Fibroblast of gingiva (primary cell): ENCODE data around the gene APOL3.
"Not testable (repeated sequence)": the region's sequence is repeated elsewhere in the genome, so short reads cannot be mapped to it uniquely, and the experiment has no call there.

Source experiments
- DNase-seq: peaks from one replicate; pipeline ENCODE4 v3.0.0-alpha.2; 2011; ENCODE audit warnings: low read depth

The APOL3 gene

DNA sequence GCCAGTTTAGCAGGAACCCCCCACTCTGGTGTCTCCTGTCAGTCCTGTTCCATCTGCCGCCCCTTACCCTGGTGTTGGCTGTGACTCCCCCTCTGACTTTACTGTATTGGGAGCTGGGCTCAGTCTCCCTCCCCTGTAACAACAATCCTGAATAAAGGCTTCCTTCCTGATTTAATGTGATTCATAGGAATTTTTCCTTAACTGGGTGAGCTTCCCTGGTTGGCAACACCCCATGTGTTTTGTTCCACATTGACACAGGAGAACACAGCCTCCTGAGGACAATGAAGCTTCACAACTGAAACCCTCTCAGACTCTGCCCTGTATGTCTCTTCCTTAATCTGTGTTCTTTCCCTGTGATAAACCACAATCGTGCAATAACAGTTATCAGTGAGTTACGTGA lies 32.6 kb upstream of the APOL3 start:
- DNase-seq, result no peak

DNA sequence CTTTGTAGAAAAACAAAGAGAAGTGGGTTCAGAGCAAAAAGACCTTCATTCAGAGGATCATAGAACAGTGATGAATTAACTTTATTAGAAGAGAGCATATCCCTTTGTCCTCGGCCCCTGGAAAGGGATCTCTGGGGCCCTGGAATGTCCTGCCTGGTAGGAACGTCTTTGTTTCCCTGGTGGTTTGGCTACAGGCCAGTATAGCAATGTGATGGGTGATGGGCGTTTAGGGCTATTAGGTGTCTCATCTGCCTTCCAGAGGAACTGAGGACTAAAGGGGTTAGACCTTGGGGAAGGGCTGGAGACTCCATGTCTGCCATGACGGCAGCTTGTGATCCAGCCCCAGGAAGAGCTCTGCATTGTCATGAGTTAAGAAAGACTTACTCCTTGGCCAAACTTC lies 32.0 kb upstream of the APOL3 start:
- DNase-seq, result no peak

DNA sequence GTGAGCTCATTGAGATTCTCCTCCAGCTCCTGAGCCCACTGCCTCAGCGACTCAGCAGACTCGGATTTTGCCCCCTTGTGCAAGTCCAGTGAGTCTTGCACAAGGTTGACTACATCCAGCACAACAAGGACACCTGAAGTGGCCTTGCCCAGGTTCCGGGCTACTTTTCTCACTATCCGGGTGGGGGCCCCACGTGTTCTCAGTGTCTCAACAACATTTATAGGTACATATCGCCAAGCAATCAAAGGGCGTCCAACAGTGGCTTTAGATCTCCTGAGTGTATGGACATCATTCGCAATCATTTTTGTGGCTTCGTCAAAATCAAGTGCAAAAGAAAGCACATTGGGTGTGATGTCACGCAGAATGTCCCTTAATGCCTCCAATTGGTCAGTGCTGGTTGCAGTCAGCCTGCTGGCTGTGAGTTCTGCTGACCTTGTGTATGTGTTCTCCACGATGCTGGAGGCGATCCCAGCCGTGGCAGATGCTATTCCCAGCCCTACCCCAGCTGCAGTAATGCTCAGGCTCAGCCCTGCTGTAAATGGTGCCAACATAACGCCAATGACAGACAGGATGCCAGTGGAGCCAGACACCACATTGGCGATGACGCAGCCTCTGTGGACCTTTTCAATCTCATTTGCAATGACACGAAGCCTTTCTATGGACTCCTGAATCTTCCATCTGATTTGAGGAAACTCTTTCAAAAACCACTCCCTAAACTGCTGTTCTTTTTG lies 30.7 kb upstream of the APOL3 start:
- peak; percentile 92 for DNase-seq

DNA sequence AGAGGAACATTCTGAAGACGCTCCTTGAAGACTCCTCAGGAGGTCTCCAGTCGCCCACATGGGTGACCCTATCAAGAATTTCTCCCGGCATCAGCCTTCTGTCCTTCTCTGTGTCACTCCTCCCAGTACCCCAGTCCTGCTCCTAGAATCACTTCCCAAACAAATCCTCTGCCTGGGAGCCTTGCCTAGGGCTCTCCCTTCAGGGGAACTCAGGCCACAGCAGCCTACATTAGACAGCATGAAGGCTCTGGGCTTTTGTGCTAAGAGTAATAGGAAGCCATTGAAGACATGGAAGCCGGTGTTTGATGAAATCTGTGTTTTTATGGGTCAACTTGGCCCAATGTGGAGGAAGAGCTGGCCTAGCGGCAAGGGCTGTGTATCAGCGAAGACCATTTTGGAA lies 27.3 kb upstream of the APOL3 start:
- DNase-seq, result not testable (repeated sequence)

DNA sequence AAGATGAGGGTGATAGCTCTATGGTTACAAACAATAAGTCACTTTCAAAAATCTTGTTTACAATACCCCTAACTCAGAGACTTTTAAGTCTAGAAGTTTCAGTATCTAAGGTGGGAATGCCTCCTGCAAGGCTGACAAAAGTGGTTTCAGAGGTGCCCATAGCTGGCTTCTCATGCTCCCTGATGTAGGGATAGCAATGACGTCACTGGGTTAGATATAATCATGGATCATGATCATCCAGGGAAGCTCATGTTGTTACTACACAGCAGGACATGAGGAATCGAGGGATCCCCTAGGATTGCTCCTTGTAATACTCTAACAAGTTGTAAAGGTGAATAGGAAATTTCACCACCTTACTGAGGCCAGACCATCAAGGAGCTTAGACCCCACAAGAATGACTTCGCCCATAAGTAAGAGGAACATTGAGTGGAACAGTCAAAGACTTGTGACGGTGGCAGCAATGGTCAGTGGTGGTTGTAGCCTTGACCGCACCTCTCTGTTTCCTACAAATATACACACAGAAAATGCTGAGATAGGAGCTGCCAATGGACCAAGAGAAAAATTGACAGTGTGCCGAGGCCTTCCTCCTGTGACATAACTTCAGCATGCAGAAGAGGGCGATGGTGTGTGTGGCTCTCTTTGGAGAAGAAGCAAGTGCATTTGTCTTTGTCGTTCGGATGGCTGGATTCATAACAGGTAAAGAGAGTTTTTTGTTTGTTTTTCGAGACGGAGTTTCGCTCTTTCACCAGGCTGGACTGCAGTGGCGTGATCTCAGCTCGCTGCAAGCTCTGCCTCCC lies 25.5 kb upstream of the APOL3 start:
- no peak for DNase-seq

DNA sequence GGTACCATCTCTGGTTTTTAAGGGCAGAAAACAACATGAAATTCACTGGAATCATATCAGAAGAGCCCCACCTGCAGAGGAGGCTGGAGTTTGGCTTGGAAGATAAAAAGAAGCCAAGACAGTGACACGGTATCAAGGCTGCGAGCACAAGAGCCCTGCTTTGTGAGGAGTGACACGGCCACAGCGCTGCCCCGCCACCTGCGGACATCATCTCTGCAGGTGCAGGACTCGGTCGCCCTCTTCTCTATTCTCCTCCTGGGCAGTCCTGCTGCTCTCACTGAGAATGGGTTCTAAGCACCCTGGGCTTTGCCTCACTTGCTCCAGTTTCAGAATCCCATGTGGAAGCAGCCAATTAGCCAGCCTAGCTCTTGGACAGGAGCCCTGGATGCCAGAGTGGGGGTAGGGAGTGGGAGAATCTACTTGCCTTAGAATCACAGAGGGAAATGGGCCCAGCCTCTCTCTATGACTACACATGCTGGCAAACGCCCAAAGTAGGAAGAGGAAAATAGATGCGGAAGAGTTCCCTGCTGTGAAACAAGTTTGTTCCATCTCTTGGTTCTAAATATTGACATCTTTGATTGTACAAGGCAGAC lies 24.0 kb upstream of the APOL3 start:
- DNase-seq, result peak; percentile 8

DNA sequence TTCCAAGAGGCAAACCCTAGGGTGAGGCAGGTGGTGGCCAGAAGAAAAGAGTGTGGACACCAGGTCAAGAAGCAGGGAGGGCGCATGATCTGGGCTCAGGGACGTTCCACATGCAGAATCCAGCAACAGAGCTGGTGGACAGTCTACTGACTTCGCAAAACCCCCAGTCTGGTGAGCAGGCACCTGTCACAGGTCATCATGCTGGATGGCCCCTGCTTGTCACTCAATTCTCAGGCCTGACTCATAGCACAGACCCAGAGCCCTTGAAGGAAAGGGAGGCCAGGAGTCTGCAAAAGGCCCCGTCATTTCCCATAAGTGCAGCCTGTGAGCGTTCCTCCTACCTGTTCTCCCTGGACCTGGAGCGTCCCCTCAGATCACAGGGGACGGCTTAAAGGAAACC lies 22.9 kb upstream of the APOL3 start:
- DNase-seq, result no peak

DNA sequence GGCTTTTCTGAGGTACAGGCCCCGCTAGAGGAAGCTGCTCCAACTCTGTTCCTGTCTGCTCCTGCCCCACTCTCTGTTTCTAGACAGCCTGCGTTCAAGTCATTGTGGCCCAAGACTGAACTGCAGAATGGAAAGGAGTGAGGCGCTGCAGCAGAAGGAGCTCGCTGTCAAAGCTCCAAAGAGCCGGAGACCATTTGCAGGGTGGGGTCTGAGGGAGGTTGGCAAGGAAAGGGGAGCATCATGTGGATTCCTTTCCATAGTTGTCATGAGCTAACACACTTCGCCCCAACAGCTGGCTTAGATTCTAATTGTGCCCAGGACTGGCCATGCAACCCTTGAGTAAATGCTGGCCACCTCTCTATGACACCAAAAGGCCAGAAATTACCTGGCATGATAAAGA lies 22.3 kb upstream of the APOL3 start:
- no peak for DNase-seq

DNA sequence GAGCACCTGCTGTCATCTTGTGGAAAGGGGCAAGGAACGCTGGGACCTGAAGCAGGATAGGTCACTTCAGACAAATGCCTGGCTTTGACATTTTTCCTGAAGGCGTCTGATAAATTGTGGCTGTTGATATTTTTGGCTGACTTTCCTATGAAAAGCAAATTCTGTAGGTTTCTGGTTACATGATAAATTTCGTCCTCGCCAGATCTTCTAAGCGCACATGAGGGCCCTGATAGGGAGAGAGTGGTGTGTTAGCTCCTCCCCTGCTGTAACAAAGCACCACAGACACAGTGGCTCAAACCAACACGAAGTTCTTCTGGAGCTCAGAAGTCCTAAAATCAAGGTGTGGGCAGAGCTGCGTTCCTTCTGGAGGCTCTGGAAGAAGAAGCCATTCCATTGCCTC lies 21.5 kb upstream of the APOL3 start:
- no peak for DNase-seq

DNA sequence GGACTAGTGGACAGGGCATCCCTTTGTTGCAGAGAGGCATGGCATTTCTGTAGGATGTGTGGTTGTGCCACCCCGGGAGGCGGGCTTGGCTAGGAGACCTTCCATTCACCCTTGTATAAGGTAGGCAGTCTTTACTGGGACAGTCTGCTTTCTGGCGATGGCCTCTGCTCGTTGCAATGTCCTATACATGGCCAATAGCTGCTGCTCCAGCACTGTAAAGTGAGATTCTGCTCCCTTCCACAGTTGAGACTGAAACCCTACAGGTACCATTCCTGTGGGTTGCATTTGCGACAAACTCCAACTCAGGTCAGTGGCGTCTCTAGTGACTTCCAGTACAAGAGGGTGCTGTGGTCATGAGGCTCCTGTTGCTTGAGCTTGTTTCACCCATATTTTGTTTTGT lies 20.4 kb upstream of the APOL3 start:
- DNase-seq, result no peak

DNA sequence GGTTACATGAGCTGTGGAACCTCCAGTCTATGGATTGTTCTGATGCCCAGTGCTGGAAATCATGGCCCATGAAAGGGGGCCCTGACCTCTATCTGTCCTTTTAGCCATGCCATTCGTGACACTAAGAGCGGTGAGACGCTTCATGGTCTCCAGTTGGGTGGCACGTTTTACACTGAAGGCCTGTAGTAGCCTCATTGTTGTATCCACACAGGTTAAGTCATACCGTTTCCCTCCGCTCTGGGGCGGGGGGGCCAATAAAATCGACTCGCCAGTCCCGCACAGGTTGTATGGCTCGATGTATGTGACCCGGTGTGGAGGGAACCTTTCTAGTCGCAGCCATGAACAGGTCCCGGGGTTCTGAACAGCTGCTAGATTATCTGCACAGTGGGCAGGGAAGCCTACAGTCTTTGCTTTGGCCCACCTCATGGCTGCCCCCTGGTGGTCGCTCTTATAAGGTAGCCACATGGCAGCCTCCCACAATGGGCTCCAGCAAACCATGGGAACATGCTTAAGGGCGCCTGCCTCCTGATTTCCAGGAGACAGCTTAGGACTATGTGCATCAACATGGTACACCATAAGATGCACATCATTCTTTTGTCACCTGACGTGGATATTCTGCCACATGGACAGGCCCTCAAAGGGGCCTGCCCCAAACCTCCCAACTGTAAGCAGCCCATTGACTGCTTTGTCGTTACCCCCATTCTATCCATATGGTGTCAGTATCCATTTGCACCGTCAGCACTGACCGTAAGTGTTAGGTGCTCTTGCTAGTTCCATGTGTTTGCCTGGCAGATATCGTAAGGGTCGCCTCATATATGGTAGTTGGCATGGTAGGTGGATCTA lies 19.7 kb upstream of the APOL3 start:
- DNase-seq, result peak; percentile 51

DNA sequence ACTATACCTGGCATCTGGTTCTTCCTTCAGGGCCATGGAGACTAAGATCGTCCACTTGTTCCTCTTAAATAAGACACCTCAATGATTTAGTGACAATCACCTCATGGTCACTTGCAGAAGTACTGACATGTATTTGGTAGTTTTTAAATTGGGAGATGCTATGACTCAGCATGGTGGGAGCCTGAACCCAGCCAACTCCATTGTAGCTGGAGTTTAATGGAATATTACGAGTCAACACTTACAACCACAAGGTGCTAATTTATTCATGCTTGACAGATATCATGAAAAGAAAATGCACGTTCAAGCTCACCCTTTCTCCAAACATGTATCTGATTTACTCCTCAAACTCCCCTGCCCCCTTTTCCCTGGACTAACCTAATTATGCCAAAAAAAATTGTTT lies 16.6 kb upstream of the APOL3 start:
- DNase-seq, result no peak

DNA sequence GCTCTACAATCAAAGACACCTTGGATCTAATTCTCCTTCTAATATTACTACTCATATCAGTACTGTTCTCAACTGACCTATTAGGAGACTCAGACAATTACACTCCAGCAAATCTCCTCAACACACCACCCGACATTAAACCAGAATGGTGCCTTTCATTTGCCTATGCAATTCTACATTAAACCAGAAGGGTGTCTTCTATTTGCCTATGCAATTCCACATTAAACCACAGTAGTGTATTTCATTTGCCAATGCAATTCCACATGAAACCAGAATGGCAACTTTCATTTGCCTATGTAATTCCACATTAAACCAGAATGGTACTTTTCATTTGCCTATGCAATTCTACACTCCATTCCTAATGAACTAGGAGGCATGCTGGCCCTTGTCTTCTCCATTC lies 15.3 kb upstream of the APOL3 start:
- no peak for DNase-seq

DNA sequence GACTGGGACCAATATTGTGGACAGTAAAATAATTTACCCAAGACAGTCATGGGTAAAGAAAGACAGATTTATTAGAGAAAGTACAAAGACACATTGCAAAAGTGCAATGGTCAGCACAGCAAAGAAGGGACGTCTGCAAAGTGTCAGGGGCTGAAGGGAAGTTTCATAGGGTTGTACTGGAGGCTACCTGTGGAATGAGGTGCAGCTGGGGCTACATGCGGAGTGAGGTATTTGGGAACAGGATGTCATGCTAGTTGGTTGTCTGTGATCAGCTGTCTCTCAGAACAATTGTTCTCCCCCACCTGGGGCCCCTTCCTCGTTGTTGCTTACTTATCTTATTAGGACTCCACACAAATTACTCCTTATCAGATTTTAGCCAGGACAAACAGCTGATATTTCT lies 11.4 kb upstream of the APOL3 start:
- DNase-seq, result no peak

DNA sequence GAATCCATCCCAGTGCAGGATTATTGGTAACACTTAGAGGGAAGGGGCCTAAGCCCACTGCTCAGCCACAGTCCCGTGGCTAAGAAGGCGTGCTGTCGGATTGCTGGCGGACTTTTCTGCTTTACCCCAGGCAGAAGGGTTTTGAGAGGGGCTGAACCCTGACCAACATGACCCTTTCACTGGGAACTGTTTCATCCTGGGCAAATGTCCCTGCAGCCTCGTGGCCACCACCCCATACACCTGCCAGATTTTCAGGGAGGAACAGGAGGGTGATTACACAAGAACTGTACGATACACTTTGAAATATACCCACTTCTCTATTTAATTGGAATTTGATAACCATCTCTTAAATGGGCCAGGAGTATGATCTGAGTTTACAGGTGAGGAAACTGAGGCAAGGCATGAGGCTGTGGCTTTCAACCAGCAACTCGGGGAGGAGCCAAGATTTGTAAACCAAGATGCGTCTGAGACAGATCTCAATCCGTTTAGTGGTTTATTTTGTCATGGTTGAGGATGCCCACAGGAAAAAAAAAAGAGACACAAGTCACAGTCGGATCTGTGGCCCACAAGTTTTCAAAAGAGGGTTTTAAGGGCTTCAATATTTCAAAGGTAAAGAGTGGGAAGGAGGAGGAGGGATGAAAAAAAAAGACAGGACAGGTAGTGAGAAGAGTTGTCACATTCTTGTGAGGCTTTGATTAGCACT lies 6.1 kb upstream of the APOL3 start:
- DNase-seq, result no peak

DNA sequence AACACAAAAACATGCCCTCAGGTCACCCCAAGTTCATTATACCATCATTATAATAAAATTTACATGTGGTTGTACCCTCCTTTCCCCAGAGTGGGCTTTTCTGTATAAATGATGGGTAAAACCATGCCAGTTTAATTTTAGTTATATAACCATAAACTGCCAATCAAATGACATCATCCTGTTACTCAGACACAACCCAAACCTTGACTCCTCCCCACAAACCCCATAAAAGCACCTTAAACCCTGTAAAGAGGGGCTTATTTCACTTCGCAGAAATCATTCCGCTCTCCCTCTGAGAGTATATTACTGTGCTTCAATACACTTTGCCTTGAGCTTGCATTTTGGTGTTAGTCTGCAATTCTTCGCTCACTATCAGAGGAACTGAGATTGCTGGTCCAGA lies 5.5 kb upstream of the APOL3 start:
- DNase-seq, result no peak

DNA sequence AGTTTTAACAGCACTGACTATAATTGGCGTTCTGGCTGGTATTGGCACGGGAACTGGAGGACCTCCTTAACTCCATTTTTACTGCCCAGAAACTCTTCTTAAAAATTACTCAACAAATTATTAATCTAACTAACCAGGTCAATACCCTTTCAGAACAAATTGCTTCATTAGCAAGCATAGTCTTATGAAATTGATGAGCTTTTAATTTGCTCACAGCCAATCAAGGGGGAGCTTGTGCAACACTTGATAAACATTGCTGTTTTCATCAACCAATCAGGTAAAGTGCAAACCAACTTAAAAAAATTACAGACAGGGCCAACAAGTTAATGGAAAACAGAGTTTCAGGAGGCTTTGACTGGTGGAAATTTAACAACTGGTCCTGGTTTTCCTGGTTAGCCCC lies 4.6 kb upstream of the APOL3 start:
- no peak for DNase-seq

DNA sequence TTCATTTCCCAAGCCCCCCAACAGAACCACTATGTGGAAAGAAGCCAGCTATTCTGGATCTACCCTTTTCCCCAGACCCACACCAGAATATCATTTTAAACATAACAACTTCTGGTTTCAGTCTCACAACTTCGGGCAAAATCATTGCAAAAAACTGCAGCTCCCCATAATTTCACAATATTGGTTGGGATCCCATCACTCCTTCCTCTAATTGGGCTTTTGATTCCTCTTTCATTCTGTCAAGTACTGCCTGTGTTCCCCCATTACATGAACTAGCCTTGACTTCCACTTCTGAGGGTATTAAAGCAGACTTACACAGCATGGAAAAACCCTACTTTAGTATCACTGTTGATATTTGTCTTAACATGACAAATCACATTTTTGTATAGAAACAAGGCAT lies 4.1 kb upstream of the APOL3 start:
- DNase-seq, result no peak

DNA sequence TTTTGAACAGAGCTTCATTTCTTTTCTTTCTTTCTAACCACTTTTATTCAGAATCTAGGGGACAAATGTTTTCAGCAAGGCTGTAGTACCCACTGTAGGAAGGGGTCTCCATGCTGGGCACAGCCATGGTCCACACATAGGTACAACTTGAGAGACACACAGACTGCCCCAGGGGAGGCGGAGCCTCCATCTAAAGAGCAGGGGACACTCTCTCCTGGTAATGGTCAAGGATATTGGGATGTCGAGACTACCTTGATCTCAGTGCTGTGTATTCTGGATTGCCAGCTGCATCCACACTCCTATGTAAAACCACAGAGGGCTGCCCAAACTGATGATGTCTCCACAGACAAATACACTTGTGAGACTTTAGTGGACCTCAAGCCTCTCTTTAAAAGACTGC lies 2.9 kb upstream of the APOL3 start:
- no peak for DNase-seq

DNA sequence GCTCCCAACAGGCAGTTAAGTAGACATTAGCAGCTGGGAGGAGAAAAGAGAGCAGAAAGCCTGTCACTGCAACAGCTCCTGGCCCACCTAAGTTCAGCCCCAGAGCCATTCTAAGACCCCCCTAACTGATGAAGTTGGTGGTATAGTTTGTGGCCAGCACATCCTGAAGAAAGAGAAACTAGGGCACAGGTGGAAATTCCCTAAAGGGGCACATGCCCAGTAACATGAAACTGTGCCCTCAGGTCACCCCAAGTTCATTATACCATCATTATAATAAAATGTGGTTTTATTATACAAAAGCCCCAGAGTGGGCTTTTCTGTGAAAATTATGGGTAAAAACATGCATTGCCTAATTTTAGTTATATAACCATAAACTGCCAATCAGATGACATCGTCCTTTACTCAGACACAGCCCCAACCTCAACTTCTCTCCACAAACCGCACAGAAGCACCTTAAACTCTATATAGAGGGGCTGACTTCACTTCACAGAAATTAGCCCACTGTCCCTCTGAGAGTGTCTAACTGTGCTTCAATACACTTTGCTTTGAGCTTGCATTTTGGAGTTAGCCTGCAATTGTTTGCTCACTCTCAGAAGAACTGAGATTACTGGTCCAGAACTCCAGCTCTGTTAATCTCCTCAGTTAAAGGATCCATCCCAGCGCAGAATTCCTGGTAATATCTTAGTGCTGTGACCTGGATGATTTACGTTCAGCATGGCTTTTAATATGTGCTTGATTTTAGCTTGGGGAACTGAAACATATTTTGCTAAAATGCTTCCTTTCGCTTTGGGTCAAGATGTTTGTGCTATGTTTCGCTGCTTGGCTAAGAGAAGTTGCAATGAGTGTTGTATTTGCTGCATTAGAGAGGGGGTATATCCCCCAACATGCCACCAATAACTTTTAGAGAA lies 1.8 kb upstream of the APOL3 start:
- no peak for DNase-seq

DNA sequence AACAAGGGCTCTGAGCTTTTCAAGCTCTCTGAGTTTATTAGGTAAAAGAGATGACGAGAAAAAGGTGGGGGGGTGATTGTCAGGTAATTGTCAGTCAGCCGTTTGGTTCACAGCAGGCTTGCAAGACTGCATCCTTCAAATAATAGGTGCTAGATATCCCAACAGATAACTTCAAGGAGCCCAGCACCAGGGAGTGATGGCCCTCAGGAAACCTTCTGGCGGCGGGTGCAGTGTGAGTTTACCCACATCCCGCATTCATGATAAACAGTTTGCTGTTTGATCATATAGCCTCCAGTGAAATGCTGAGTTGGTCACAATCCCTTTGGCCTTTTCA lies 1.2 kb upstream of the APOL3 start:
- not testable (repeated sequence) for DNase-seq
